ENCODE data around the gene MBTPS1. TPM values are rescaled to one million over a fixed set of nuclear protein-coding genes. Genes with fewer than 3 reads are reported as not detected.

MBTPS1 gene
- total RNA-seq, 4 donors from 2014 or later: 70.0 to 116 (median 86.5) TPM

- no peak overlapping the region for H3K27ac ChIP-seq
- peaks cover 3% of the 10 kb centered on the region for H3K36me3 ChIP-seq
- H3K9me3 ChIP-seq: no peaks in the 10 kb centered on the region
- H3K4me1 ChIP-seq: peaks cover 23% of the 10 kb centered on the region
- TF ChIP-seq POLR2A (IDR thresholded peaks at IDR 0.05) (no peak), POLR2AphosphoS5 (IDR thresholded peaks at IDR 0.05) (no peak), EP300 (IDR thresholded peaks at IDR 0.05) (no peak), CTCF (IDR thresholded peaks at IDR 0.05) (no peak)
- no peak for DNase-seq (ENCODE audit: low spot score in 2 of 2)
- H3K27me3 ChIP-seq: no peaks in the 10 kb centered on the region
- H3K4me3 ChIP-seq: no peak overlapping the region
- WGBS: 68% methylated on average over 3 of the region's 3 CpGs
Observed at GRCh38 chr16:84111525-84111924, 5.2 kb downstream of the MBTPS1 start.

- no peaks in the 10 kb centered on the region for H3K27me3 ChIP-seq
- TF ChIP-seq POLR2AphosphoS5 (IDR thresholded peaks at IDR 0.05): no peak
- TF ChIP-seq EP300 (IDR thresholded peaks at IDR 0.05): no peak
- no peak for TF ChIP-seq CTCF (IDR thresholded peaks at IDR 0.05)
- TF ChIP-seq POLR2A (IDR thresholded peaks at IDR 0.05): no peak
- WGBS: 92% methylated on average over 3 of the region's 3 CpGs
- H3K9me3 ChIP-seq: no peaks in the 10 kb centered on the region
- DNase-seq (ENCODE audit: low spot score in 2 of 2): no peak
- peaks cover 3% of the 10 kb centered on the region for H3K36me3 ChIP-seq
- H3K27ac ChIP-seq: no peak overlapping the region
- H3K4me3 ChIP-seq: no peak overlapping the region
- peaks cover 19% of the 10 kb centered on the region for H3K4me1 ChIP-seq
Observed at GRCh38 chr16:84110527-84110926, 6.2 kb downstream of the MBTPS1 start.

- 54% methylated on average over 6 of the region's 6 CpGs for WGBS
- no peak for DNase-seq (ENCODE audit: low spot score in 2 of 2)
- Histone ChIP-seq H3K36me3 (peaks cover 3% of the 10 kb centered on the region), H3K27ac (no peak overlapping the region), H3K9me3 (no peaks in the 10 kb centered on the region), H3K4me1 (peaks cover 12% of the 10 kb centered on the region), H3K4me3 (no peak overlapping the region), H3K27me3 (no peaks in the 10 kb centered on the region)
- TF ChIP-seq POLR2AphosphoS5 (IDR thresholded peaks at IDR 0.05): no peak
- no peak for TF ChIP-seq CTCF (IDR thresholded peaks at IDR 0.05)
- TF ChIP-seq EP300 (IDR thresholded peaks at IDR 0.05): no peak
- TF ChIP-seq POLR2A (IDR thresholded peaks at IDR 0.05): no peak
Observed at GRCh38 chr16:84109598-84110335, 7.0 kb downstream of the MBTPS1 start.

- Histone ChIP-seq H3K27me3 (no peaks in the 10 kb centered on the region), H3K4me3 (no peak overlapping the region), H3K27ac (no peak overlapping the region), H3K36me3 (peaks cover 3% of the 10 kb centered on the region), H3K4me1 (peaks cover 15% of the 10 kb centered on the region), H3K9me3 (no peaks in the 10 kb centered on the region)
- TF ChIP-seq POLR2A (IDR thresholded peaks at IDR 0.05) (no peak), CTCF (IDR thresholded peaks at IDR 0.05) (no peak), EP300 (IDR thresholded peaks at IDR 0.05) (no peak), POLR2AphosphoS5 (IDR thresholded peaks at IDR 0.05) (no peak)
- WGBS: 79% methylated on average over 2 of the region's 2 CpGs
- no peak for DNase-seq (ENCODE audit: low spot score in 2 of 2)
Observed at GRCh38 chr16:84107921-84108320, 8.8 kb downstream of the MBTPS1 start.

- H3K4me1 ChIP-seq: peaks cover 12% of the 10 kb centered on the region
- H3K36me3 ChIP-seq: peaks cover 9% of the 10 kb centered on the region
- no peaks in the 10 kb centered on the region for H3K27me3 ChIP-seq
- no peaks in the 10 kb centered on the region for H3K9me3 ChIP-seq
- no peak for TF ChIP-seq POLR2A (IDR thresholded peaks at IDR 0.05)
- no peak for TF ChIP-seq EP300 (IDR thresholded peaks at IDR 0.05)
- TF ChIP-seq CTCF (IDR thresholded peaks at IDR 0.05): no peak
- no peak for TF ChIP-seq POLR2AphosphoS5 (IDR thresholded peaks at IDR 0.05)
- H3K4me3 ChIP-seq: no peak overlapping the region
- 83% methylated on average over 13 of the region's 13 CpGs for WGBS
- no peak for DNase-seq (ENCODE audit: low spot score in 2 of 2)
- no peak overlapping the region for H3K27ac ChIP-seq
Observed at GRCh38 chr16:84105948-84106740, 10.6 kb downstream of the MBTPS1 start.

Data from suprapubic skin (tissue), 4 donors.